A673 (cell line): Measurements from ENCODE around the gene PDE10A. TPM values are rescaled to one million over a fixed set of nuclear protein-coding genes. Genes with fewer than 3 reads are reported as not detected.

Source experiments
- BruUV-seq: library from RNA; stranded (reverse); fragments of 400-500 nt; replicated peaks from 2 replicates; lab custom pipeline; 2021; lab: Mats Ljungman, UMichigan
- CTCF ChIA-PET: fragments of 300-600 bp; sonication (Branson Sonifier 250); formaldehyde crosslinking; loops from one replicate; lab custom pipeline; 2022; ENCODE audit warnings: antibody characterized with exemption; lab: Charles Lee
- POLR2A ChIA-PET: fragments of 300-600 bp; sonication (Branson Sonifier 250); formaldehyde crosslinking; loops from one replicate; lab custom pipeline; 2022; ENCODE audit warnings: antibody characterized with exemption; ENCODE audit not compliant: low non-redundant PET; lab: Charles Lee
- DNase-seq: peaks from one replicate; pipeline ENCODE4 v3.0.0-alpha.2; 2015; ENCODE audit warnings: low spot score
- H3K27ac ChIP-seq: fragments of 200-600 bp; sonication (generic); 2 replicates; pipeline ENCODE4 v1.5.1; 2016; ENCODE audit warnings: mixed run types, low read depth, mild to moderate bottlenecking, mixed read lengths, antibody characterized with exemption, low read length; ENCODE audit not compliant: poor library complexity, severe bottlenecking
- H3K27me3 ChIP-seq: fragments of 200-600 bp; sonication (generic); replicated peaks from 2 replicates; pipeline ENCODE4 v1.6.1; 2017; ENCODE audit warnings: mixed run types, low read depth, mild to moderate bottlenecking, mixed read lengths, antibody characterized with exemption, low read length; ENCODE audit not compliant: insufficient read depth, poor library complexity
- H3K36me3 ChIP-seq: fragments of 200-600 bp; sonication (generic); 2 replicates; pipeline ENCODE4 v1.6.1; 2016; ENCODE audit warnings: mixed run types, mild to moderate bottlenecking, mixed read lengths, antibody characterized with exemption, low read length; ENCODE audit not compliant: insufficient read depth, poor library complexity, severe bottlenecking
- H3K4me1 ChIP-seq: fragments of 200-600 bp; sonication (generic); 2 replicates; pipeline ENCODE4 v1.6.1; 2017; ENCODE audit warnings: mixed run types, mild to moderate bottlenecking, mixed read lengths, antibody characterized with exemption, low read length; ENCODE audit not compliant: insufficient read depth, poor library complexity, severe bottlenecking
- H3K4me3 ChIP-seq: fragments of 200-600 bp; sonication (generic); 2 replicates; pipeline ENCODE4 v1.5.1; 2016; ENCODE audit warnings: low read depth, mixed run types, mild to moderate bottlenecking, mixed read lengths, low read length; ENCODE audit not compliant: poor library complexity, severe bottlenecking
- H3K9me3 ChIP-seq: fragments of 200-600 bp; sonication (generic); 2 replicates; pipeline ENCODE4 v1.6.1; 2016; ENCODE audit warnings: mixed run types, low read depth, mild to moderate bottlenecking, mixed read lengths, antibody characterized with exemption, low read length; ENCODE audit not compliant: poor library complexity, severe bottlenecking
- EZH2 ChIP-seq: fragments of 200-600 bp; sonication (generic); IDR thresholded peaks from 2 replicates; pipeline ENCODE4 v1.6.1; 2017; ENCODE audit warnings: borderline replicate concordance, low read depth, mild to moderate bottlenecking, mixed read lengths, antibody characterized with exemption, low read length; ENCODE audit not compliant: poor library complexity, severe bottlenecking
- intact Hi-C: fragments of 100-400 bp; cut with micrococcal nuclease; formaldehyde crosslinking; loops from one replicate; pipeline ENCODE4 v1.10.0; 2022; ENCODE audit not compliant: unreplicated experiment
- total RNA-seq: library from RNA; stranded (reverse); gene quantifications from 2 replicates; pipeline ENCODE4 v1.2.3, GENCODE V29; 2021
- TF ChIP-seq, protein P1 (sequence below): fragments of 300-800, 200-600 bp; sonication (generic); conservative IDR thresholded peaks from 2 replicates; pipeline ENCODE4 v1.5.1; 2017; ENCODE audit warnings: low read depth, mild to moderate bottlenecking, antibody characterized with exemption, low read length, moderate library complexity, mixed read lengths

PDE10A gene
- total RNA-seq, 1 experiment from 2014 or later, result 2.3 TPM

GRCh38 chr6:165403006-165403595 lies 259.9 kb downstream of the PDE10A start:
- no TSS peak for BruUV-seq
- no peaks in the 10 kb centered on the region for H3K27me3 ChIP-seq
- DNase-seq, result no peak
- H3K4me1 ChIP-seq, result no peaks in the 10 kb centered on the region
- POLR2A ChIA-PET, result no interaction called here
- no peak for TF ChIP-seq EZH2
- TF ChIP-seq, protein P1, sequence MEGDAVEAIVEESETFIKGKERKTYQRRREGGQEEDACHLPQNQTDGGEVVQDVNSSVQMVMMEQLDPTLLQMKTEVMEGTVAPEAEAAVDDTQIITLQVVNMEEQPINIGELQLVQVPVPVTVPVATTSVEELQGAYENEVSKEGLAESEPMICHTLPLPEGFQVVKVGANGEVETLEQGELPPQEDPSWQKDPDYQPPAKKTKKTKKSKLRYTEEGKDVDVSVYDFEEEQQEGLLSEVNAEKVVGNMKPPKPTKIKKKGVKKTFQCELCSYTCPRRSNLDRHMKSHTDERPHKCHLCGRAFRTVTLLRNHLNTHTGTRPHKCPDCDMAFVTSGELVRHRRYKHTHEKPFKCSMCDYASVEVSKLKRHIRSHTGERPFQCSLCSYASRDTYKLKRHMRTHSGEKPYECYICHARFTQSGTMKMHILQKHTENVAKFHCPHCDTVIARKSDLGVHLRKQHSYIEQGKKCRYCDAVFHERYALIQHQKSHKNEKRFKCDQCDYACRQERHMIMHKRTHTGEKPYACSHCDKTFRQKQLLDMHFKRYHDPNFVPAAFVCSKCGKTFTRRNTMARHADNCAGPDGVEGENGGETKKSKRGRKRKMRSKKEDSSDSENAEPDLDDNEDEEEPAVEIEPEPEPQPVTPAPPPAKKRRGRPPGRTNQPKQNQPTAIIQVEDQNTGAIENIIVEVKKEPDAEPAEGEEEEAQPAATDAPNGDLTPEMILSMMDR, result no peak
- intact Hi-C loops, result no loop called here
- CTCF ChIA-PET, result no interaction called here
- no peaks in the 10 kb centered on the region for H3K9me3 ChIP-seq
- H3K4me3 ChIP-seq, result no peak overlapping the region
- no peaks in the 10 kb centered on the region for H3K36me3 ChIP-seq
- no peak overlapping the region for H3K27ac ChIP-seq

DNA sequence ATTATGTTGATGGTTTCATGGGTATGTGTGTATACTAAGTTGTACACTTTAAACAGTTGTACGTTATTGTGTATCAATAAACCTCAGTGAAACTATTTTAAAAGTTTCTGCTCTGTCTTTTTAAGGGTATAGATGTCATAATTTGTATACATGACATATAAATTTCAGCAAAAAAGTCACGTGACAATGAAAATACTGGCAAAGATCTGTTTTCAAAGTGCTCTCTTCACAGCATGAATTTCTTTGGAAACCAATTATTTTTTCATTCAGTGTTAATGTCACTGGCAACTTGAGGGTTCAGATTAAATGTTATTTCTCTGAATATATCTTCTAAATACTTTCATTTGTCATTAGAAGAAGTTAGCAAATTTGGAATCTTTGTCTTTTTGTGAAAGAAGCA lies 261.9 kb downstream of the PDE10A start:
- CTCF ChIA-PET, result no interaction called here
- Histone ChIP-seq H3K9me3 (no peaks in the 10 kb centered on the region), H3K36me3 (no peaks in the 10 kb centered on the region), H3K4me1 (no peaks in the 10 kb centered on the region), H3K27ac (no peak overlapping the region), H3K27me3 (no peaks in the 10 kb centered on the region), H3K4me3 (no peak overlapping the region)
- intact Hi-C loops, result no loop called here
- POLR2A ChIA-PET, result no interaction called here
- no peak for DNase-seq
- no peak for TF ChIP-seq EZH2
- TF ChIP-seq, protein P1, result no peak
- no TSS peak for BruUV-seq

- ChIA-PET POLR2A (no interaction called here), CTCF (no interaction called here)
- H3K36me3 ChIP-seq, result no peaks in the 10 kb centered on the region
- no peaks in the 10 kb centered on the region for H3K9me3 ChIP-seq
- H3K27ac ChIP-seq, result no peak overlapping the region
- BruUV-seq, result no TSS peak
- H3K4me3 ChIP-seq, result no peak overlapping the region
- DNase-seq, result no peak
- H3K4me1 ChIP-seq, result no peaks in the 10 kb centered on the region
- TF ChIP-seq, protein P1, result no peak
- TF ChIP-seq EZH2, result no peak
- peaks cover 4% of the 10 kb centered on the region for H3K27me3 ChIP-seq
- intact Hi-C loops, result no loop called here
Measured at GRCh38 chr6:165390475-165390874, 272.6 kb downstream of the PDE10A start.
